Mesenchymal stem cell (in vitro differentiated cells and primary cell): Measurements from ENCODE around the gene CLINT1.

Experiments
- DNase-seq: peaks from one replicate; pipeline ENCODE4 v3.0.0-alpha.2; 2013
- H2AFZ ChIP-seq: one replicate; pipeline ENCODE4 v1.6.1; 2013; ENCODE audit warnings: low read depth, mild to moderate bottlenecking, control low read depth, inconsistent platforms, low read length, moderate library complexity
- H2AK5ac ChIP-seq: 2 replicates; pipeline ENCODE4 v1.6.1; 2013; ENCODE audit warnings: low read length, moderate library complexity, mild to moderate bottlenecking, inconsistent platforms; ENCODE audit not compliant: severe bottlenecking
- H2BK120ac ChIP-seq: one replicate; pipeline ENCODE4 v1.6.1; 2013; ENCODE audit warnings: low read depth, mild to moderate bottlenecking, inconsistent platforms, low read length, moderate library complexity
- H2BK12ac ChIP-seq, 2 experiments: one replicate each; pipeline ENCODE4 v1.6.1; 2013; ENCODE audit warnings: inconsistent platforms in 2 of 2, low read length in 2 of 2, mild to moderate bottlenecking in 2 of 2, moderate library complexity in 2 of 2, control low read depth in 1 of 2
- H2BK15ac ChIP-seq: one replicate; pipeline ENCODE4 v1.6.1; 2013; ENCODE audit warnings: mild to moderate bottlenecking, low read depth, inconsistent platforms; ENCODE audit not compliant: poor library complexity, severe bottlenecking
- H2BK5ac ChIP-seq: 2 replicates; pipeline ENCODE4 v1.6.1; 2013; ENCODE audit warnings: low read depth, mild to moderate bottlenecking, low read length, control low read depth, inconsistent platforms; ENCODE audit not compliant: poor library complexity, severe bottlenecking
- H3K14ac ChIP-seq, 2 experiments: one replicate each; pipeline ENCODE4 v1.6.1; 2013; ENCODE audit warnings: inconsistent platforms in 2 of 2, low read length in 2 of 2, control low read depth in 1 of 2, mild to moderate bottlenecking in 1 of 2, moderate library complexity in 1 of 2
- H3K18ac ChIP-seq, 2 experiments: one replicate each; pipeline ENCODE4 v1.6.1; 2013; ENCODE audit warnings: inconsistent platforms in 2 of 2, low read length in 2 of 2, control low read depth in 1 of 2, low read depth in 1 of 2, mild to moderate bottlenecking in 1 of 2
- H3K23ac ChIP-seq, 2 experiments: one replicate each; pipeline ENCODE4 v1.6.1; 2013; ENCODE audit warnings: inconsistent platforms in 2 of 2, low read length in 2 of 2, mild to moderate bottlenecking in 2 of 2, moderate library complexity in 2 of 2, control low read depth in 1 of 2
- H3K27ac ChIP-seq: 2 replicates; pipeline ENCODE4 v1.5.1; 2013; ENCODE audit warnings: mild to moderate bottlenecking, moderate library complexity, low read length, control low read depth, inconsistent platforms; ENCODE audit not compliant: poor library complexity, severe bottlenecking
- H3K27me3 ChIP-seq, 2 experiments: 2 replicates each; pipeline versions ENCODE4 v1.6.1 to v1.7.0; 2013; ENCODE audit warnings: low read length in 2 of 2, mild to moderate bottlenecking in 2 of 2, moderate library complexity in 2 of 2, control low read depth in 1 of 2, inconsistent platforms in 1 of 2; ENCODE audit not compliant: control insufficient read depth in 1 of 2, insufficient read depth in 1 of 2
- H3K36me3 ChIP-seq, 2 experiments: 2 replicates each; pipeline versions ENCODE4 v1.6.1 to v1.7.0; 2013; ENCODE audit warnings: low read length in 2 of 2, control low read depth in 1 of 2, inconsistent platforms in 1 of 2, low read depth in 1 of 2, mild to moderate bottlenecking in 1 of 2; ENCODE audit not compliant: insufficient read depth in 2 of 2, control insufficient read depth in 1 of 2
- H3K4ac ChIP-seq, 2 experiments: one replicate each; pipeline ENCODE4 v1.6.1; 2013; ENCODE audit warnings: inconsistent platforms in 2 of 2, low read length in 2 of 2, mild to moderate bottlenecking in 2 of 2, moderate library complexity in 2 of 2, control low read depth in 1 of 2, low read depth in 1 of 2
- H3K4me1 ChIP-seq: 2 replicates; pipeline ENCODE4 v1.6.1; 2013; ENCODE audit warnings: low read depth, low read length, control low read depth; ENCODE audit not compliant: control insufficient read depth, insufficient read depth
- H3K4me2 ChIP-seq: 2 replicates; pipeline ENCODE4 v1.6.1; 2013; ENCODE audit warnings: low read length, mild to moderate bottlenecking, inconsistent platforms; ENCODE audit not compliant: poor library complexity, severe bottlenecking
- H3K4me3 ChIP-seq, 2 experiments: 2 replicates each; pipeline versions ENCODE4 v1.5.1 to v1.7.0; 2013; ENCODE audit warnings: low read length in 2 of 2, mild to moderate bottlenecking in 2 of 2, control low read depth in 1 of 2, low read depth in 1 of 2; ENCODE audit not compliant: insufficient read depth in 1 of 2
- H3K79me1 ChIP-seq: replicated peaks from 2 replicates; pipeline ENCODE4 v1.6.1; 2013; ENCODE audit warnings: mild to moderate bottlenecking, control low read depth, low read length, inconsistent platforms; ENCODE audit not compliant: poor library complexity, severe bottlenecking
- H3K9ac ChIP-seq: 2 replicates; pipeline ENCODE4 v1.7.0; 2013; ENCODE audit warnings: mild to moderate bottlenecking, low read length, moderate library complexity
- H3K9me3 ChIP-seq: 2 replicates; pipeline ENCODE4 v1.7.0; 2013; ENCODE audit warnings: mild to moderate bottlenecking, low read length; ENCODE audit not compliant: control insufficient read depth
- H4K8ac ChIP-seq: one replicate; pipeline ENCODE4 v1.6.1; 2013; ENCODE audit warnings: inconsistent platforms, mild to moderate bottlenecking, low read length, moderate library complexity
- H4K91ac ChIP-seq: one replicate; pipeline ENCODE4 v1.6.1; 2013; ENCODE audit warnings: mild to moderate bottlenecking, low read length, inconsistent platforms
- WGBS: methylation state at CpG from one replicate; pipeline ENCODE4 v1.1.7; 2013; ENCODE audit warnings: mixed read lengths; 5-methylcytosine and 5-hydroxymethylcytosine counted together

The CLINT1 gene

GRCh38 chr5:157821822-157822622, 36.9 kb downstream of the CLINT1 start:
- no peaks in the 10 kb centered on the region for H3K9me3 ChIP-seq
- H3K27me3 ChIP-seq = no peaks in the 10 kb centered on the region
- peak overlapping the region; percentile 57 for H3K9ac ChIP-seq
- H4K8ac ChIP-seq = no peak overlapping the region
- H3K23ac ChIP-seq = no peak overlapping the region
- peaks cover 2% of the 10 kb centered on the region for H3K79me1 ChIP-seq
- H3K4me3 ChIP-seq = no peak overlapping the region
- H2BK120ac ChIP-seq = no peak overlapping the region
- H2AK5ac ChIP-seq = no peak overlapping the region
- 94% methylated on average over 7 of the region's 7 CpGs for WGBS
- H2AFZ ChIP-seq = no peak overlapping the region
- peak overlapping the region; percentile 17 for H3K27ac ChIP-seq
- H3K14ac ChIP-seq = no peak overlapping the region
- no peak overlapping the region for H3K4ac ChIP-seq
- no peak overlapping the region for H3K4me2 ChIP-seq
- H3K18ac ChIP-seq = no peak overlapping the region
- DNase-seq = peak; percentile 54
- no peak overlapping the region for H2BK15ac ChIP-seq
- peak overlapping the region in 1 of 2 experiments; percentile 23 for H2BK12ac ChIP-seq
- no peak overlapping the region for H4K91ac ChIP-seq
- peaks cover 7% of the 10 kb centered on the region for H3K4me1 ChIP-seq
- H3K36me3 ChIP-seq = no peaks in the 10 kb centered on the region
- H2BK5ac ChIP-seq = no peak overlapping the region

- no CpG with 5 or more reads among the region's 1 CpG for WGBS
- peak overlapping the region; percentile 57 for H3K9ac ChIP-seq
- no peak overlapping the region for H3K4ac ChIP-seq
- no peak for DNase-seq
- no peak overlapping the region for H2AFZ ChIP-seq
- no peak overlapping the region for H3K18ac ChIP-seq
- H2AK5ac ChIP-seq = no peak overlapping the region
- H3K4me3 ChIP-seq = no peak overlapping the region
- H2BK120ac ChIP-seq = no peak overlapping the region
- H3K4me1 ChIP-seq = peaks cover 7% of the 10 kb centered on the region
- H3K36me3 ChIP-seq = peaks cover 0 to 2% of the 10 kb centered on the region in 2 experiments
- H4K91ac ChIP-seq = no peak overlapping the region
- peaks cover 2% of the 10 kb centered on the region for H3K79me1 ChIP-seq
- H3K27me3 ChIP-seq = no peaks in the 10 kb centered on the region
- no peak overlapping the region for H3K27ac ChIP-seq
- H2BK12ac ChIP-seq = no peak overlapping the region
- H3K14ac ChIP-seq = no peak overlapping the region
- no peak overlapping the region for H2BK5ac ChIP-seq
- no peak overlapping the region for H3K4me2 ChIP-seq
- H3K23ac ChIP-seq = no peak overlapping the region
- no peak overlapping the region for H2BK15ac ChIP-seq
- no peak overlapping the region for H4K8ac ChIP-seq
- H3K9me3 ChIP-seq = no peaks in the 10 kb centered on the region
Observed at GRCh38 chr5:157821405-157821804, 37.5 kb downstream of the CLINT1 start.

GRCh38 chr5:157820593-157821252, 38.2 kb downstream of the CLINT1 start:
- Histone ChIP-seq H4K91ac (no peak overlapping the region), H3K27me3 (no peaks in the 10 kb centered on the region), H3K9ac (peak overlapping the region; percentile 57), H2BK15ac (no peak overlapping the region), H4K8ac (no peak overlapping the region), H3K4me1 (peaks cover 7% of the 10 kb centered on the region), H3K27ac (no peak overlapping the region), H2AFZ (no peak overlapping the region), H3K4me3 (no peak overlapping the region), H3K18ac (no peak overlapping the region), H2BK5ac (no peak overlapping the region), H3K14ac (no peak overlapping the region), H2AK5ac (no peak overlapping the region), H3K9me3 (no peaks in the 10 kb centered on the region), H2BK12ac (no peak overlapping the region), H3K23ac (no peak overlapping the region), H3K79me1 (peaks cover 2% of the 10 kb centered on the region), H3K36me3 (peaks cover 0 to 8% of the 10 kb centered on the region in 2 experiments), H3K4ac (no peak overlapping the region), H3K4me2 (no peak overlapping the region), H2BK120ac (no peak overlapping the region)
- WGBS = 43% methylated on average over 4 of the region's 6 CpGs
- DNase-seq = peak; percentile 63

GRCh38 chr5:157819502-157820115, 39.3 kb downstream of the CLINT1 start:
- no peak for DNase-seq
- Histone ChIP-seq H2BK5ac (no peak overlapping the region), H2BK15ac (no peak overlapping the region), H3K4ac (no peak overlapping the region), H4K91ac (no peak overlapping the region), H3K9ac (no peak overlapping the region), H3K18ac (no peak overlapping the region), H4K8ac (no peak overlapping the region), H3K36me3 (peaks cover 0 to 17% of the 10 kb centered on the region in 2 experiments), H2BK120ac (no peak overlapping the region), H3K23ac (no peak overlapping the region), H2AFZ (no peak overlapping the region), H3K4me2 (no peak overlapping the region), H2AK5ac (no peak overlapping the region), H3K79me1 (peaks cover 9% of the 10 kb centered on the region), H2BK12ac (no peak overlapping the region), H3K4me3 (no peak overlapping the region), H3K9me3 (no peaks in the 10 kb centered on the region), H3K4me1 (peaks cover 11% of the 10 kb centered on the region), H3K27ac (no peak overlapping the region), H3K27me3 (no peaks in the 10 kb centered on the region), H3K14ac (no peak overlapping the region)
- 96% methylated on average over 2 of the region's 3 CpGs for WGBS
